ENCODE data around the gene MEDAG.

MEDAG gene

GRCh38 chr13:30968846-30969245, 62.8 kb downstream of the MEDAG start (continued):
- TF ChIP-seq ZBTB11 (tag by site-specific recombination; conservative IDR thresholded peaks at IDR 0.05; ENCODE audit: low read depth) (no peak), ZNF510 (tag by site-specific recombination; IDR thresholded peaks at IDR 0.05; ENCODE audit: insufficient replicate concordance) (no peak), ZNF26 (tag by site-specific recombination; IDR thresholded peaks at IDR 0.05) (no peak), ZNF707 (tag by site-specific recombination; IDR thresholded peaks at IDR 0.05) (no peak), OVOL3 (tag by site-specific recombination; IDR thresholded peaks at IDR 0.05) (no peak)

GRCh38 chr13:30971575-30971974, 65.5 kb downstream of the MEDAG start:
- H3K9me3 ChIP-seq (ENCODE audit: control insufficient read depth, insufficient read depth, low read depth, low read length), result no peaks in the 10 kb centered on the region
- TF ChIP-seq ZNF843 (tag by site-specific recombination; IDR thresholded peaks at IDR 0.05), result no peak
- no peak for TF ChIP-seq KLF8 (tag by site-specific recombination; IDR thresholded peaks at IDR 0.05)
- TF ChIP-seq ZEB2 (tag by site-specific recombination; IDR thresholded peaks at IDR 0.05), result no peak
- no peak for TF ChIP-seq ZNF549 (tag by site-specific recombination; IDR thresholded peaks at IDR 0.05)
- TF ChIP-seq KLF9 (tag by site-specific recombination; IDR thresholded peaks at IDR 0.05; ENCODE audit: low read depth), result no peak
- TF ChIP-seq ZNF398 (tag by site-specific recombination; IDR thresholded peaks at IDR 0.05), result no peak
- TF ChIP-seq ELK4 (IDR thresholded peaks at IDR 0.05; ENCODE audit: borderline replicate concordance, low read depth, low read length), result no peak
- TF ChIP-seq ZNF792 (tag by site-specific recombination; IDR thresholded peaks at IDR 0.05), result no peak
- no peaks in the 10 kb centered on the region for H3K36me3 ChIP-seq (ENCODE audit: control insufficient read depth in 2 of 2, insufficient read depth in 1 of 2, low read length in 2 of 2)
- H3K27ac ChIP-seq (ENCODE audit: extremely low read depth, low read depth, low read length), result no peak overlapping the region
- ChIA-PET CTCF (interaction anchor here (0.6 to 3.0 kb wide), 3 partner anchors 8 to 1046 kb away, joined by 3 to 10 read pairs (median 4); no protein-coding TSS in a partner anchor), POLR2A (no interaction called here)
- no peaks in the 10 kb centered on the region for H3K4me1 ChIP-seq (ENCODE audit: control insufficient read depth, insufficient read depth, low read length)
- no peak overlapping the region for H3K4me3 ChIP-seq (ENCODE audit: low read depth, low read length)

GRCh38 chr13:30972888-30973377, 66.9 kb downstream of the MEDAG start:
- Histone ChIP-seq H3K27ac (ENCODE audit: extremely low read depth, low read depth, low read length) (no peak overlapping the region), H3K9me3 (ENCODE audit: control insufficient read depth, insufficient read depth, low read depth, low read length) (no peaks in the 10 kb centered on the region), H3K36me3 (ENCODE audit: control insufficient read depth in 2 of 2, insufficient read depth in 1 of 2, low read length in 2 of 2) (no peaks in the 10 kb centered on the region), H3K4me1 (ENCODE audit: control insufficient read depth, insufficient read depth, low read length) (peaks cover 2% of the 10 kb centered on the region; the same call in 1 of the 2 replicates), H3K4me3 (ENCODE audit: low read depth, low read length) (no peak overlapping the region)
- TF ChIP-seq RBAK (tag by site-specific recombination; IDR thresholded peaks at IDR 0.05) (no peak), ZNF335 (tag by site-specific recombination; conservative IDR thresholded peaks at IDR 0.05) (no peak), ZNF549 (tag by site-specific recombination; IDR thresholded peaks at IDR 0.05) (no peak), SP3 (tag by site-specific recombination; IDR thresholded peaks at IDR 0.05) (no peak), ATF2 (tag by site-specific recombination; IDR thresholded peaks at IDR 0.05; ENCODE audit: low read depth) (no peak), ZFHX2 (tag by site-specific recombination; conservative IDR thresholded peaks at IDR 0.05) (no peak), ZBTB6 (tag by site-specific recombination; IDR thresholded peaks at IDR 0.05) (no peak)
- ChIA-PET POLR2A (no interaction called here), CTCF (no interaction called here)
